IMR-90 (cell line): ENCODE results near the gene NUP62CL. TPM values are rescaled to one million over a fixed set of nuclear protein-coding genes. Genes with fewer than 3 reads are reported as not detected.

Source experiments
- ATAC-seq: fragments of 200-7000 bp; cut with Tn5 transposase; 2 replicates; pipeline ENCODE4 v1.9.1; 2020; ENCODE audit warnings: low read depth, mild to moderate bottlenecking, moderate library complexity
- BruUV-seq: library from RNA; stranded (reverse); fragments of 400-500 nt; replicated peaks from 2 replicates; lab custom pipeline; 2021; lab: Mats Ljungman, UMichigan
- CTCF ChIA-PET: fragments of 300-600 bp; formaldehyde crosslinking; extraction: SDS; loops from one replicate; lab custom pipeline; 2021; ENCODE audit warnings: antibody characterized with exemption; lab: Yijun Ruan, JAX
- POLR2A ChIA-PET: fragments of 300-600 bp; sonication (Branson Sonifier 250); formaldehyde crosslinking; loops from one replicate; lab custom pipeline; 2022; ENCODE audit warnings: antibody characterized with exemption; ENCODE audit not compliant: unreplicated experiment; lab: Charles Lee
- DNase-seq: peaks from one replicate; pipeline ENCODE4 v3.0.0; 2013
- H2AFZ ChIP-seq: replicated peaks from 2 replicates; pipeline ENCODE3; 2013; ENCODE audit warnings: low read length, mild to moderate bottlenecking; ENCODE audit not compliant: poor library complexity
- H2AK5ac ChIP-seq: 2 replicates; pipeline ENCODE4 v1.6.1; 2013; ENCODE audit warnings: low read depth, low read length, inconsistent platforms
- H2AK9ac ChIP-seq: replicated peaks from 2 replicates; pipeline ENCODE3; 2013; ENCODE audit warnings: mild to moderate bottlenecking, low read depth, low read length, moderate library complexity; ENCODE audit not compliant: poor library complexity
- H2BK120ac ChIP-seq: 2 replicates; pipeline ENCODE4 v1.6.1; 2013; ENCODE audit warnings: low read depth, low read length, inconsistent platforms
- H2BK15ac ChIP-seq: 3 replicates; pipeline ENCODE4 v1.6.1; 2013; ENCODE audit warnings: low read depth, low read length, inconsistent platforms
- H2BK20ac ChIP-seq: 2 replicates; pipeline ENCODE4 v1.6.1; 2013; ENCODE audit warnings: low read depth, mild to moderate bottlenecking, inconsistent platforms, low read length, moderate library complexity
- H2BK5ac ChIP-seq: 2 replicates; pipeline ENCODE4 v1.6.1; 2013; ENCODE audit warnings: mild to moderate bottlenecking, low read depth, low read length, inconsistent platforms; ENCODE audit not compliant: poor library complexity, severe bottlenecking
- H3K14ac ChIP-seq: replicated peaks from 2 replicates; pipeline ENCODE4 v1.6.1; 2013; ENCODE audit warnings: low read depth, low read length, inconsistent platforms
- H3K18ac ChIP-seq: 2 replicates; pipeline ENCODE4 v1.6.1; 2013; ENCODE audit warnings: low read depth, low read length, control low read depth
- H3K23ac ChIP-seq: 2 replicates; pipeline ENCODE4 v1.6.1; 2013; ENCODE audit warnings: low read depth, low read length, inconsistent platforms
- H3K27ac ChIP-seq: 2 replicates; pipeline ENCODE4 v1.5.1; 2013; ENCODE audit warnings: mild to moderate bottlenecking, control low read depth, low read length; ENCODE audit not compliant: insufficient read depth
- H3K27me3 ChIP-seq: 2 replicates; pipeline ENCODE4 v1.6.1; 2013; ENCODE audit warnings: low read length; ENCODE audit not compliant: control insufficient read depth, insufficient read depth
- H3K36me3 ChIP-seq: 2 replicates; pipeline ENCODE4 v1.6.1; 2013; ENCODE audit warnings: low read length, mixed read lengths; ENCODE audit not compliant: control insufficient read depth, insufficient read depth
- H3K4ac ChIP-seq: 2 replicates; pipeline ENCODE4 v1.6.1; 2013; ENCODE audit warnings: low read depth, low read length, inconsistent platforms
- H3K4me1 ChIP-seq: 2 replicates; pipeline ENCODE4 v1.6.1; 2013; ENCODE audit warnings: low read length, mixed read lengths; ENCODE audit not compliant: control insufficient read depth, insufficient read depth
- H3K4me2 ChIP-seq: 2 replicates; pipeline ENCODE4 v1.6.1; 2013; ENCODE audit warnings: low read depth, mild to moderate bottlenecking, control low read depth, low read length, moderate library complexity
- H3K4me3 ChIP-seq: 2 replicates; pipeline ENCODE4 v1.5.1; 2013; ENCODE audit warnings: low read depth, mild to moderate bottlenecking, control low read depth, low read length, moderate library complexity; ENCODE audit not compliant: insufficient read depth
- H3K56ac ChIP-seq: 2 replicates; pipeline ENCODE4 v1.6.1; 2013; ENCODE audit warnings: low read length, inconsistent platforms; ENCODE audit not compliant: insufficient read depth; ENCODE audit errors: extremely low read depth
- H3K79me1 ChIP-seq, 2 experiments: 2 replicates each; pipeline ENCODE4 v1.6.1; 2013; ENCODE audit warnings: low read length in 2 of 2, inconsistent platforms in 1 of 2, low read depth in 1 of 2
- H3K9ac ChIP-seq: 2 replicates; pipeline ENCODE4 v1.6.1; 2013; ENCODE audit warnings: low read depth, low read length, control low read depth
- H3K9me1 ChIP-seq: 2 replicates; pipeline ENCODE4 v1.6.1; 2013; ENCODE audit warnings: low read length, inconsistent platforms; ENCODE audit not compliant: insufficient read depth
- H3K9me3 ChIP-seq: 2 replicates; pipeline ENCODE4 v1.6.1; 2013; ENCODE audit warnings: low read length; ENCODE audit not compliant: control insufficient read depth, insufficient read depth
- H4K20me1 ChIP-seq: 2 replicates; pipeline ENCODE4 v1.6.1; 2013; ENCODE audit warnings: low read length, inconsistent platforms; ENCODE audit not compliant: insufficient read depth
- H4K5ac ChIP-seq: 2 replicates; pipeline ENCODE4 v1.6.1; 2013; ENCODE audit warnings: mild to moderate bottlenecking, low read depth, low read length, control low read depth
- H4K8ac ChIP-seq, 2 experiments: 2 replicates each; pipeline ENCODE4 v1.6.1; 2013; ENCODE audit warnings: low read depth in 2 of 2, low read length in 2 of 2, control low read depth in 1 of 2, inconsistent platforms in 1 of 2
- H4K91ac ChIP-seq: 2 replicates; pipeline ENCODE4 v1.6.1; 2013; ENCODE audit warnings: low read depth, low read length, inconsistent platforms; ENCODE audit not compliant: insufficient read depth
- CEBPB ChIP-seq: IDR thresholded peaks from 2 replicates; pipeline ENCODE4 v1.6.1; 2012; ENCODE audit warnings: low read depth, low read length, improper control_type of control experiment
- FOS ChIP-seq: fragments of 150-350 bp; IDR thresholded peaks from 2 replicates; pipeline ENCODE4 v1.6.1; 2016; ENCODE audit warnings: low read depth, low read length
- MAFK ChIP-seq: IDR thresholded peaks from 2 replicates; pipeline ENCODE4 v1.6.1; 2012; ENCODE audit warnings: low read depth, low read length, improper control_type of control experiment
- RAD21 ChIP-seq: IDR thresholded peaks from 2 replicates; pipeline ENCODE4 v1.6.1; 2012; ENCODE audit warnings: low read length, improper control_type of control experiment
- RCOR1 ChIP-seq: IDR thresholded peaks from 2 replicates; pipeline ENCODE4 v1.6.1; 2012; ENCODE audit warnings: mild to moderate bottlenecking, low read length, improper control_type of control experiment; ENCODE audit not compliant: insufficient replicate concordance
- WGBS, 2 experiments: methylation state at CpG; one replicate each; pipeline versions ENCODE4 v1.1.5 to v1.1.7; 2013; ENCODE audit warnings: missing lambda C conversion rate in 2 of 2; ENCODE audit not compliant: insufficient read length in 1 of 2; ENCODE audit errors: extremely low coverage in 2 of 2; 5-methylcytosine and 5-hydroxymethylcytosine counted together
- dilution Hi-C: fragments of 300-500 bp; cut with HindIII; formaldehyde crosslinking; loops from one replicate; pipeline ENCODE4 v1.14.3; 2018; ENCODE audit warnings: low sequenced_read_pairs; ENCODE audit not compliant: unreplicated experiment
- in situ Hi-C: fragments of 300-500 bp; cut with MboI; formaldehyde crosslinking; loops from 3 replicates; pipeline ENCODE4 v1.14.3; 2019; ENCODE audit warnings: low sequenced_read_pairs, inconsistent platforms, mixed read lengths
- intact Hi-C: fragments of 100-400 bp; cut with micrococcal nuclease; formaldehyde crosslinking; loops from 2 replicates; pipeline ENCODE4 v1.10.0; 2022
- polyA plus RNA-seq, 3 experiments: library from polyadenylated mRNA; depleted of rRNA; stranded (reverse); fragments of >200 nt; gene quantifications; 2 replicates each; pipeline ENCODE4 v1.2.3, GENCODE V29; 2012; ENCODE audit warnings: low replicate concordance in 1 of 3
- total RNA-seq: library from RNA; depleted of rRNA; stranded (reverse); fragments of >200 nt; gene quantifications from 2 replicates; pipeline ENCODE4 v1.2.3, GENCODE V29; 2012
- TF ChIP-seq, protein P1 (sequence below): conservative IDR thresholded peaks from 2 replicates; pipeline ENCODE4 v1.5.1; 2012; ENCODE audit warnings: mild to moderate bottlenecking, low read depth, low read length, improper control_type of control experiment

The NUP62CL gene
- total and polyA plus RNA-seq, 2 of the 4 experiments (the other 2 are of a cell fraction) = not detected

GRCh38 chrX:107227780-107228485 is 21.7 kb upstream of the NUP62CL start:
- BruUV-seq = no TSS peak
- no peak overlapping the region for H3K27ac ChIP-seq
- H3K79me1 ChIP-seq = no peaks in the 10 kb centered on the region
- H3K4ac ChIP-seq = no peak overlapping the region
- no peak overlapping the region for H2BK5ac ChIP-seq
- H3K4me1 ChIP-seq = no peaks in the 10 kb centered on the region
- H3K4me2 ChIP-seq = no peak overlapping the region
- H4K8ac ChIP-seq = no peak overlapping the region
- no peaks in the 10 kb centered on the region for H3K36me3 ChIP-seq
- no peak overlapping the region for H3K9ac ChIP-seq
- H3K27me3 ChIP-seq = no peaks in the 10 kb centered on the region; the same call in none of the 2 replicates
- dilution Hi-C loops = no loop called here
- POLR2A ChIA-PET = no interaction called here
- H2BK120ac ChIP-seq = no peak overlapping the region
- no peak overlapping the region for H3K14ac ChIP-seq
- no peak overlapping the region for H2AK9ac ChIP-seq
- H4K5ac ChIP-seq = no peak overlapping the region
- in situ Hi-C loops = no loop called here
- no CpG with 5 or more reads among the region's 2 CpGs for WGBS, 2 experiments
- no peak overlapping the region for H2BK15ac ChIP-seq
- intact Hi-C loops = no loop called here
- H3K56ac ChIP-seq = no peak overlapping the region
- no peak overlapping the region for H2AK5ac ChIP-seq
- ATAC-seq (no peak), DNase-seq (no peak)
- CTCF ChIA-PET = no interaction called here
- no peaks in the 10 kb centered on the region for H3K9me3 ChIP-seq
- no peak overlapping the region for H3K4me3 ChIP-seq
- no peak overlapping the region for H3K23ac ChIP-seq
- H2BK20ac ChIP-seq = no peak overlapping the region
- H3K9me1 ChIP-seq = no peaks in the 10 kb centered on the region
- TF ChIP-seq RCOR1 = no peak
- no peak for TF ChIP-seq MAFK
- TF ChIP-seq RAD21 = no peak
- TF ChIP-seq CEBPB = no peak
- TF ChIP-seq FOS = no peak
- TF ChIP-seq, protein P1, sequence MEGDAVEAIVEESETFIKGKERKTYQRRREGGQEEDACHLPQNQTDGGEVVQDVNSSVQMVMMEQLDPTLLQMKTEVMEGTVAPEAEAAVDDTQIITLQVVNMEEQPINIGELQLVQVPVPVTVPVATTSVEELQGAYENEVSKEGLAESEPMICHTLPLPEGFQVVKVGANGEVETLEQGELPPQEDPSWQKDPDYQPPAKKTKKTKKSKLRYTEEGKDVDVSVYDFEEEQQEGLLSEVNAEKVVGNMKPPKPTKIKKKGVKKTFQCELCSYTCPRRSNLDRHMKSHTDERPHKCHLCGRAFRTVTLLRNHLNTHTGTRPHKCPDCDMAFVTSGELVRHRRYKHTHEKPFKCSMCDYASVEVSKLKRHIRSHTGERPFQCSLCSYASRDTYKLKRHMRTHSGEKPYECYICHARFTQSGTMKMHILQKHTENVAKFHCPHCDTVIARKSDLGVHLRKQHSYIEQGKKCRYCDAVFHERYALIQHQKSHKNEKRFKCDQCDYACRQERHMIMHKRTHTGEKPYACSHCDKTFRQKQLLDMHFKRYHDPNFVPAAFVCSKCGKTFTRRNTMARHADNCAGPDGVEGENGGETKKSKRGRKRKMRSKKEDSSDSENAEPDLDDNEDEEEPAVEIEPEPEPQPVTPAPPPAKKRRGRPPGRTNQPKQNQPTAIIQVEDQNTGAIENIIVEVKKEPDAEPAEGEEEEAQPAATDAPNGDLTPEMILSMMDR = no peak
- no peak overlapping the region for H3K18ac ChIP-seq
- no peak overlapping the region for H2AFZ ChIP-seq
- H4K91ac ChIP-seq = no peak overlapping the region
- no peaks in the 10 kb centered on the region for H4K20me1 ChIP-seq
